ENCODE data around the gene KCNJ4.
"Not testable (repeated sequence)": the region's sequence is repeated elsewhere in the genome, so short reads cannot be mapped to it uniquely, and the experiment has no call there.

Gene KCNJ4

DNA sequence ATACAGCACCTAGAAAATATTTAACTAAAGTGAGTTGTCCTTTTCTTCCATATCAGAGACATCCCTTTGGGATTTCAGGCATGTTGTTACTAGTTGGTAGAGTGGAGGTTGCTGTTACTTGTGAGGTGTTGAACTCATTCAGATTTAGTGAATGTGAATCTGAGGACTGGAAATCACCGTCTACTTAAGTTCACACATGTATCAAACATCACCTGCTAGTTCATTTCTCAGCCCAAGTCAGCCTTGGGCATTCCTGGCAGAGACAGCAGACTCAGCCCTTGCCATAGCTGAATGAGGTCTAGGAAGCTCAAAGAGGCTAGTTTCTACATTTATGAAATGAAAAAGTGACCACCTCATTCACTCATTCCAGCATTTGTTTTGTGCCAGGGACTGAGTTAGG is 22.6 kb upstream of the KCNJ4 start:
- TF ChIP-seq, protein P1, sequence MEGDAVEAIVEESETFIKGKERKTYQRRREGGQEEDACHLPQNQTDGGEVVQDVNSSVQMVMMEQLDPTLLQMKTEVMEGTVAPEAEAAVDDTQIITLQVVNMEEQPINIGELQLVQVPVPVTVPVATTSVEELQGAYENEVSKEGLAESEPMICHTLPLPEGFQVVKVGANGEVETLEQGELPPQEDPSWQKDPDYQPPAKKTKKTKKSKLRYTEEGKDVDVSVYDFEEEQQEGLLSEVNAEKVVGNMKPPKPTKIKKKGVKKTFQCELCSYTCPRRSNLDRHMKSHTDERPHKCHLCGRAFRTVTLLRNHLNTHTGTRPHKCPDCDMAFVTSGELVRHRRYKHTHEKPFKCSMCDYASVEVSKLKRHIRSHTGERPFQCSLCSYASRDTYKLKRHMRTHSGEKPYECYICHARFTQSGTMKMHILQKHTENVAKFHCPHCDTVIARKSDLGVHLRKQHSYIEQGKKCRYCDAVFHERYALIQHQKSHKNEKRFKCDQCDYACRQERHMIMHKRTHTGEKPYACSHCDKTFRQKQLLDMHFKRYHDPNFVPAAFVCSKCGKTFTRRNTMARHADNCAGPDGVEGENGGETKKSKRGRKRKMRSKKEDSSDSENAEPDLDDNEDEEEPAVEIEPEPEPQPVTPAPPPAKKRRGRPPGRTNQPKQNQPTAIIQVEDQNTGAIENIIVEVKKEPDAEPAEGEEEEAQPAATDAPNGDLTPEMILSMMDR (IDR thresholded peaks at IDR 0.05; ENCODE audit: borderline replicate concordance, control extremely low read depth, extremely low read depth, insufficient read depth, missing control alignments) = no peak
- in situ Hi-C loops (cut with MboI; ENCODE audit: low sequenced_read_pairs, unreplicated experiment) = no loop called here
- no peak for DNase-seq (ENCODE audit: low spot score)

DNA sequence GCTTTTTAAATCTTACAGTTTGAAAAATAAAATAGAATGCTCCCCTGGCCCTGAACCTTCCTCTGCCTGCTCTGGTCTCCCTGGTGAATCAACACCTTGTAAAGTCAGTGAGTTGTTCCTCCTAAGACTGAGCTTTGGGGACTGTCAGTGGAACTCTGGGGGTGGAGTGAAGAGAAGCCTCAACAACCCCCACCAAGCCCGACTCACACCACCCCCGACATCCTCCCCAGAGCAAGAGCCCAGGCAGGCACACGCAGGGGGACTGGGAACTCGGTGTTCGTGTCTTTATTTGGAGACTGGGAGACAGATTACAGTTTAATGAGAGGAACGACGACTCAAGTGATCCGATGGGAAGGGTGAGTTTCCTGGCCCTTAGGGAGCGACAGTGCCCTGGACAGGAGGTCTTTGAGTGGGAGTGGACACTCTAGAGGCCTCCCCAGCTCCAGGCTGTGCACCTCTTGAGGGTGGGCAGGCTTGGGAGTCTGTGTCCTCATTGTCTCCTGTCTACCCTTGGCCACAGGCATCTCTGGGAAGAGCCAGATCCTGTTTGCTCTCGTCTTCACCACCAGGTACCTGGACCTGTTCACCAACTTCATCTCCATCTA is 19.1 kb upstream of the KCNJ4 start:
- no peak for DNase-seq (ENCODE audit: low spot score)
- in situ Hi-C loops (cut with MboI; ENCODE audit: low sequenced_read_pairs, unreplicated experiment) = no loop called here
- TF ChIP-seq, protein P1 (IDR thresholded peaks at IDR 0.05; ENCODE audit: borderline replicate concordance, control extremely low read depth, extremely low read depth, insufficient read depth, missing control alignments) = no peak

DNA sequence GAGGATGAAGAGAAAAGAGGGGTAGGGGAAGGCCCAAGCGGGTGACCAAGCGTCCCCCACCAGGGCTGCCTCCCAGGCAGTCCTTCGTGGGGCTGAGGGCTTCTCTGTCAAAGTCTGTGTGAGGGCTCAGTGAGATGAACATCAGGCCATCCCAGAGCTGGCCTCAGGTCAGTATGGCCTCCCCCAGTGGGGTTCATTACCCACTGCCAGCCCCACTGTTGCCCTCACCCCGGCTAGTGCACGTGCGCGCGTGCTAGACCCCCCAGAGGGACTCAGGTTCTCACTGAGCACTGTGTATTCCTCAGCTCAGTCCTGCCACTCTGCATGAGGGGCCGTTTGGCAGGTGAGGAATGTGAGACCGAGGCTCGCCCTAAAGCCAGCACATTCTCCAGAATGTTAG is 16.2 kb upstream of the KCNJ4 start:
- TF ChIP-seq, protein P1 (IDR thresholded peaks at IDR 0.05; ENCODE audit: borderline replicate concordance, control extremely low read depth, extremely low read depth, insufficient read depth, missing control alignments) = no peak
- DNase-seq (ENCODE audit: low spot score) = no peak
- in situ Hi-C loops (cut with MboI; ENCODE audit: low sequenced_read_pairs, unreplicated experiment) = no loop called here

DNA sequence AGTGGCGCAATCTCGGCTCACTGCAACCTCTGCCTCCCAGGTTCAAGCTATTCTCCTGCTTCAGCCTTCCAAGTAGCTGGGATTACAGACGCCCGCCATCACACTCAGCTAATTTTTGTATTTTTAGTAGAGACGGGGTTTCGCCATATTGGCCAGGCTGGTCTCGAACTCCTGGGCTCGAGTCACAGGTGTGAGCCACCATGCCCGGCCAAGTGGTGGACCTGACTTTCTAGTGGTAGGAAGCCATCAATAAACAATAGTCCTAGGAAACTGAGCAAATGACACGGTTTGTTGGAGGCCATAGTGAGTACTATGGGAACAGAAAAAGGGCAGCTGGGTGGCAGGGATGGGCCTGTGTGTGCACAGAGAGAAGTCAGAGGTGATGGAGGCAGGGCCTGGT is 15.2 kb upstream of the KCNJ4 start:
- in situ Hi-C loops (cut with MboI; ENCODE audit: low sequenced_read_pairs, unreplicated experiment); DNase-seq (ENCODE audit: low spot score): not testable (repeated sequence)

DNA sequence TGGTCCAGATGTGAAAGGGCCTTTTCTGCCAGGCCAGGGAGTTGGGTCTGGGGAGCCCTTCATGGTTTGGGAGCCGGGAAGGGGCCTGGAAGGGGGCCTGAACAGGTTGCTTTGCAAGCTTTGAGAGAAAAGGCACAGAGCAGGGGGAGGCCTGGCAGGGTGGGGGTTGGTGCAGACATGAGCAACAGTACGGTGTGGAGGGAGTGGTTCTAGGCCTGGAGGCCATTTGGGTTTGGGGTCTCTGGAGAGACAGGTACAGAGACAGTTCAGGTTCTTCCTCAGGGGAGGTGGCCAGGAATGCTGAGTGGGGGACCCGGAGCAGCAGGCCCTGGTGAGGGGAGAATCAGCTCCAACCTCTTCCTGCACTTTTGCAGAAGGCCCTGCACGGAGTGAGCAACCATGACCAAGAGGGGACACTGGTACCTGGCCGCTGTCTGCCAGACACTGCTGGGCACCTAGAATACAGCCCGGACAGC is 14.3 kb upstream of the KCNJ4 start:
- in situ Hi-C loops (cut with MboI; ENCODE audit: low sequenced_read_pairs, unreplicated experiment) = no loop called here
- TF ChIP-seq, protein P1 (IDR thresholded peaks at IDR 0.05; ENCODE audit: borderline replicate concordance, control extremely low read depth, extremely low read depth, insufficient read depth, missing control alignments) = no peak
- DNase-seq (ENCODE audit: low spot score) = peak; percentile 39

DNA sequence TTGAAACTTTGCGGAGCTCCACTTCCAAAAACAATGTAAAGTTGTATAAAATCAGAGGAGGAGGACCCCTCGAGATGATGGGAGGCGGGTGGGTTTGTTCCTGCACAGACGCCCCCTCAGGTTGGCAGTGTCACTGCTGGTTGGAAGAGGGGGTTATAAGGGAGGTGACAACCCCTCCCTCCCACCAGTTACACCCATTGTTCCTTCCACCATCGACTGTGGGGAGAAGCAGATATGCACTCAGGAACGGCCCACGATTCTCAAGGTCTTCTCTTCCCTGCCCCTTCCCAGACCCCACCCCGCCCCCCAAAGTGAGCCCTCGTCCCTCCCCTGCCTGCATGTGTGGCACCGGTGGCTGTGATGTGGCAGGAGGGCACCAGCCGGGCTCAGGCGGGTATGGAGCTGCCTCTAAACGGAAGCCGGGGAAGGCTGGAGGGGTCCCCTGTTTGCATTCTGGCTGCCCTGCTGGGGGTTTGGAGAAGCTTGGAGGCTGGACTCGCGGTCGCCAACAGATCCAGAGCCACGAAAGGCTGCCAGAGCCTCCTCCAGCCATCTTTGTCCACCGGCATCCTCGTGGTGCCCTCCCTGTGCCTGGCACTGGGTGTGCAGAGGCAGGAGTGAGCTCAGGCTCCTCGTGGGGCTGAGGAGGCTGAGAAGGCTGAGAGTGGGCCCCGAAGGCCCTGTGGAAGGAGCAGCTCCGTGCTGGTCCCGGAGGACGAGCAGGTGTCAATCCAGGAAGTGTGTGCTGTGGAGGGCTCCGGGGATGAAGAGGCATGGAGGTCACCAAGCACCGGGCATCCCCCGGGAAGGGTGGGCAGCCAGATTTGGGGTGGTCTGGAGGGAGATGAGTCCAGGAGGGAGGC is 13.7 kb upstream of the KCNJ4 start:
- in situ Hi-C loops (cut with MboI; ENCODE audit: low sequenced_read_pairs, unreplicated experiment) = no loop called here
- TF ChIP-seq, protein P1 (IDR thresholded peaks at IDR 0.05; ENCODE audit: borderline replicate concordance, control extremely low read depth, extremely low read depth, insufficient read depth, missing control alignments) = no peak
- peak; percentile 54 for DNase-seq (ENCODE audit: low spot score)

DNA sequence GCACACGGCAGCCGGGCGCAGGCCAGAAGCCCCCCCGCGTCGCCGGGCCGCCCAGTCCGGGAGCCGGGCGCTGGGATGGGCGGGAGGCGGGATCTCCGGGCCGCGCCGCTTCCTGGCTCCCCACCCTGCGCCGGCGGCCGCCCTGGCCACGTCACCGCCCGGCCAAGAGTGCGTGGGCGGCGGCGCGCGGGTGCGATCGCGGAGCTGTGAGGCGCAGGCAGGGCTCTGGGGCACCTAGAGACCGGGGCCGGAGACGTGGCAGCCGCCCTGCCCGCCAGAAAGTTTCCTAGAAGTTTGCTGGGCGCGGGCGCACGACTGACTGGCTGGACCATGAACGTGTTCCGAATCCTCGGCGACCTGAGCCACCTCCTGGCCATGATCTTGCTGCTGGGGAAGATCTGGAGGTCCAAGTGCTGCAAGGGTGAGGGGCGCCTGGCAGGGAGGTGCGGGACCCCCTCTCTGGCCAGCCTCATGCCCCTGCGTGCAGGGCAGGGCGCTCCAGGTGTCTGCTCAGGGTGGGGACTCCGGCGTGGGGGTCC is 13.0 kb upstream of the KCNJ4 start, which contains the start of gene KDELR3:
TSS of gene KDELR3 (plus strand) at position 193 of the 539 bp plus-strand sequence. CDS start at position 331, 138 bp downstream.
- DNase-seq (ENCODE audit: low spot score) = peak; percentile 92
- in situ Hi-C loops (cut with MboI; ENCODE audit: low sequenced_read_pairs, unreplicated experiment) = no loop called here

More for the DNA sequence above, 13.0 kb upstream of the KCNJ4 start, which contains the start of gene KDELR3:
- TF ChIP-seq, protein P1 (IDR thresholded peaks at IDR 0.05; ENCODE audit: borderline replicate concordance, control extremely low read depth, extremely low read depth, insufficient read depth, missing control alignments) = no peak

All from GM13976 (cell line).